ENCODE measurements around the gene DUSP11. TPM values are rescaled to one million over a fixed set of nuclear protein-coding genes. Genes with fewer than 3 reads are reported as not detected.
A peak's percentile ranks its signal among the peaks of the same experiment; 100 is the strongest.

The DUSP11 gene
- 10 to 100 TPM; 18.5 to 22.5 (median 21.0) TPM for total RNA-seq
- long read RNA-seq, donor 1, transcript DUSP11-201 (9 exons, 1,653 nt): major isoform, 14 of 16 reads
- long read RNA-seq, donor 1, partial matches to known transcripts: 0 of 16 reads
- long read RNA-seq, donor 1, other reads (novel, unspliced or antisense): 2 of 16 reads
- long read RNA-seq, donor 2, transcript DUSP11-201 (9 exons, 1,653 nt): major isoform, 15 of 18 reads
- long read RNA-seq, donor 2, partial matches to known transcripts: 0 of 18 reads
- long read RNA-seq, donor 2, other reads (novel, unspliced or antisense): 2 of 18 reads

- peak; percentile 92 for TF ChIP-seq CTCF (IDR thresholded peaks at IDR 0.05)
- intact Hi-C loops (cut with DNase I, micrococcal nuclease): no loop called here
- H3K36me3 ChIP-seq (ENCODE audit: low read depth): no peaks in the 10 kb centered on the region
Observed at GRCh38 chr2:73779467-73780236, at the start of gene DUSP11. Gene DUSP11 (minus strand): TSS chr2:73780103. CDS start chr2:73779974, 129 bp downstream.

GRCh38 chr2:73828818-73829570, 49.1 kb upstream of the DUSP11 start, which contains the start of gene STAMBP:
Gene STAMBP (plus strand): TSS chr2:73828961. CDS start chr2:73830857, 1,896 bp downstream.
- H3K36me3 ChIP-seq (ENCODE audit: low read depth): no peaks in the 10 kb centered on the region
- H3K4me3 ChIP-seq: peak within 1 kb of the TSS; percentile 59
- no peaks in the 10 kb centered on the region for H3K9me3 ChIP-seq
- DNase-seq (peak; percentile 95 to 99 (median 97)), ATAC-seq (peak; percentile 99)
- no peak for TF ChIP-seq CTCF (IDR thresholded peaks at IDR 0.05)
- H3K4me1 ChIP-seq (ENCODE audit: low read depth): peaks cover 14% of the 10 kb centered on the region
- intact Hi-C loops (cut with DNase I, micrococcal nuclease): no loop called here

More at GRCh38 chr2:73779467-73780236, at the start of gene DUSP11:
- Histone ChIP-seq H3K4me3 (peak within 1 kb of the TSS; percentile 56), H3K9me3 (no peaks in the 10 kb centered on the region), H3K4me1 (ENCODE audit: low read depth) (peaks cover 9% of the 10 kb centered on the region)
- peak; percentile 95 to 100 (median 99) for DNase-seq
- ATAC-seq: peak; percentile 100

- no peak for TF ChIP-seq CTCF (IDR thresholded peaks at IDR 0.05)
- peaks cover 15% of the 10 kb centered on the region for H3K4me1 ChIP-seq (ENCODE audit: low read depth)
- no peaks in the 10 kb centered on the region for H3K9me3 ChIP-seq
- no peak overlapping the region for H3K4me3 ChIP-seq
- ATAC-seq (no peak), DNase-seq (no peak)
- no peaks in the 10 kb centered on the region for H3K36me3 ChIP-seq (ENCODE audit: low read depth)
- intact Hi-C loops (cut with DNase I, micrococcal nuclease): no loop called here
Observed at GRCh38 chr2:73828389-73828817, 48.5 kb upstream of the DUSP11 start.

GRCh38 chr2:73827660-73828388, 47.9 kb upstream of the DUSP11 start:
- Histone ChIP-seq H3K4me1 (ENCODE audit: low read depth) (peaks cover 15% of the 10 kb centered on the region), H3K9me3 (no peaks in the 10 kb centered on the region), H3K4me3 (no peak overlapping the region), H3K36me3 (ENCODE audit: low read depth) (no peaks in the 10 kb centered on the region)
- DNase-seq (no peak), ATAC-seq (no peak)
- intact Hi-C loops (cut with DNase I, micrococcal nuclease): no loop called here
- TF ChIP-seq CTCF (IDR thresholded peaks at IDR 0.05): no peak

GRCh38 chr2:73827018-73827417, 47.1 kb upstream of the DUSP11 start:
- no peak for ATAC-seq
- intact Hi-C loops (cut with DNase I, micrococcal nuclease): no loop called here
- peak in 1 of 3 donors; percentile 41 for DNase-seq

More at GRCh38 chr2:73827018-73827417, 47.1 kb upstream of the DUSP11 start:
- Histone ChIP-seq H3K4me1 (ENCODE audit: low read depth) (peaks cover 12% of the 10 kb centered on the region), H3K9me3 (no peaks in the 10 kb centered on the region), H3K4me3 (no peak overlapping the region), H3K36me3 (ENCODE audit: low read depth) (no peaks in the 10 kb centered on the region)
- TF ChIP-seq CTCF (IDR thresholded peaks at IDR 0.05): peak; percentile 18

All from mucosa of descending colon (tissue), 3 donors.